ENCODE data around the gene S1PR2.
A peak's percentile ranks its signal among the peaks of the same experiment; 100 is the strongest.

Gene S1PR2

GRCh38 chr19:10266706-10267105, 35.6 kb upstream of the S1PR2 start:
- H3K4me3 ChIP-seq (ENCODE audit: low read depth, low read length), result no peak overlapping the region
- peaks cover 23% of the 10 kb centered on the region for H3K27me3 ChIP-seq
- H3K36me3 ChIP-seq, result no peaks in the 10 kb centered on the region
- no peaks in the 10 kb centered on the region for H3K4me1 ChIP-seq
- TF ChIP-seq CTCF (IDR thresholded peaks at IDR 0.05; ENCODE audit: low read depth, low read length), result no peak
- H3K9me3 ChIP-seq, result no peaks in the 10 kb centered on the region
- DNase-seq, result no peak

GRCh38 chr19:10262771-10263170, 31.6 kb upstream of the S1PR2 start:
- no peak for TF ChIP-seq CTCF (IDR thresholded peaks at IDR 0.05; ENCODE audit: low read depth, low read length)
- Histone ChIP-seq H3K4me1 (peaks cover 5% of the 10 kb centered on the region), H3K27me3 (no peaks in the 10 kb centered on the region), H3K4me3 (ENCODE audit: low read depth, low read length) (no peak overlapping the region), H3K9me3 (no peaks in the 10 kb centered on the region), H3K36me3 (peaks cover 15% of the 10 kb centered on the region)
- DNase-seq, result no peak

GRCh38 chr19:10260141-10260584, 29.0 kb upstream of the S1PR2 start:
- H3K4me1 ChIP-seq, result peaks cover 5% of the 10 kb centered on the region
- peaks cover 31% of the 10 kb centered on the region for H3K36me3 ChIP-seq
- H3K4me3 ChIP-seq (ENCODE audit: low read depth, low read length), result no peak overlapping the region
- H3K9me3 ChIP-seq, result no peaks in the 10 kb centered on the region
- no peak for TF ChIP-seq CTCF (IDR thresholded peaks at IDR 0.05; ENCODE audit: low read depth, low read length)
- no peak for DNase-seq
- H3K27me3 ChIP-seq, result no peaks in the 10 kb centered on the region

- DNase-seq, result peak; percentile 96
- H3K36me3 ChIP-seq, result peaks cover 40% of the 10 kb centered on the region
- no peaks in the 10 kb centered on the region for H3K9me3 ChIP-seq
- no peaks in the 10 kb centered on the region for H3K27me3 ChIP-seq
- peaks cover 5% of the 10 kb centered on the region for H3K4me1 ChIP-seq
- peak; percentile 87 for TF ChIP-seq CTCF (IDR thresholded peaks at IDR 0.05; ENCODE audit: low read depth, low read length)
- H3K4me3 ChIP-seq (ENCODE audit: low read depth, low read length), result no peak overlapping the region
These were observed 28.2 kb upstream of the S1PR2 start for GRCh38 chr19:10259162-10259905.

GRCh38 chr19:10258080-10258710, 27.1 kb upstream of the S1PR2 start:
- peaks cover 45% of the 10 kb centered on the region for H3K36me3 ChIP-seq
- no peaks in the 10 kb centered on the region for H3K27me3 ChIP-seq
- H3K4me3 ChIP-seq (ENCODE audit: low read depth, low read length), result no peak overlapping the region
- peaks cover 5% of the 10 kb centered on the region for H3K4me1 ChIP-seq
- TF ChIP-seq CTCF (IDR thresholded peaks at IDR 0.05; ENCODE audit: low read depth, low read length), result no peak
- no peak for DNase-seq
- H3K9me3 ChIP-seq, result no peaks in the 10 kb centered on the region
